NK-92 (cell line): ENCODE data around the gene FRS2.

Experiments used
- DNase-seq: peaks from one replicate; lab custom pipeline; 2025; ENCODE audit not compliant: unreplicated experiment; lab: John Stamatoyannopoulos, UW

Gene FRS2

GRCh38 chr12:69524331-69524630, 54.1 kb downstream of the FRS2 start:
- DNase-seq = no peak

- DNase-seq = no peak
Measured at GRCh38 chr12:69524755-69525469, 54.7 kb downstream of the FRS2 start.

DNA sequence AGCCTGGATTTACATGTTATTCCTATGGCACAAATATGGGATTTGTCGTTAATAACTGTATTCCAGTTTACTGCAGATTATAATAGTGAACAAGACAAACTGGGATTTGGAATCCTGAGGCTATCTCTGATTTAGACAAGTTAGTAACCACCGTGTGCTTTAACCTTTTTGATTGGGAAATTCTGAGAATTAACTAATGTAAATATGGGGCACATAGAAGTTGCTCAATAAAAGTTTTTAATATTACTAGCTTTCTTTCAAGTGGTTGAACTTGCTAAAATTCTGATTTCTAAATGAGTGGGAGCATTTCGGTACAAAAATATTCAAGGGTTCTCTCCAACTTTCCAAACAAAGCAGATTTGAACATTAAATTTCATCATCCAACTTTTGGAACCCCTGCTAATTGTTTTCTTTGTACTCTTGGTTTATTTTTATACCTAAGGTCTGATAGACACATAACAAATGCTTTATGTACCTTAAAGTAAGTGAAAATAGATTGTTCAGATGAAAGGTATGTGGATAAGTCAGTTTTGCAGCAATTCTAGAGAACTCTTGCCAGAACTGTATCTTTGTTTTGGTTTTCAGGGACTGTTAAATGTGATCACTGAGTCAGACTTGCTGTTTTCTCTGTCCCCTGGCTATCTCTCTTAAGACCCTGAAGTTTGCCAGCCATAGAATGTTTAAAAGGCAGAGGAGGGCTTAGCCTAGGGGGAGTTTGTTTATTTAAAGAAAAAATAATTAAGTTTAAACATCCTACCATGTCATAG, 57.5 kb downstream of the FRS2 start:
- DNase-seq = no peak

GRCh38 chr12:69529021-69529420, 58.8 kb downstream of the FRS2 start:
- DNase-seq = no peak

DNA sequence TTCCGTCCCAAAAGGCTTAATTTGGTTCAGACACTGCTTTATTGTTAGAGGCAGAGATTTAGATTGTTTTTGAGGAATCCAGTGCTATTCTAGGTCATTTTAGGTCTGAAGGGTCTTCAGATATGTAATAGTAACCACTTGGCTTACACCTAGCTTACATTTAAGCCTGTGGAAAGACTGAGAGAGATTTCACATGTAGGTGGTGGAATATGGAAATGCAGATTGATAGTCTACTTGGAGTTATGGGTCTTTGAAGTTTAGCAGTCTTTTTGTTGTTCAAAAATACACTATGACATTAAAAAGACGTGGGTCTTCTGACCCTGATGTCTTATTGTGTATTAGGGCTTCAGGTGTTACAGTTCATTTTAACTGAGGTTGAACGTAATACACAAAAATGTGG, 63.7 kb downstream of the FRS2 start:
- DNase-seq = no peak

- no peak for DNase-seq
Measured at GRCh38 chr12:69534389-69534822, 64.2 kb downstream of the FRS2 start.

DNA sequence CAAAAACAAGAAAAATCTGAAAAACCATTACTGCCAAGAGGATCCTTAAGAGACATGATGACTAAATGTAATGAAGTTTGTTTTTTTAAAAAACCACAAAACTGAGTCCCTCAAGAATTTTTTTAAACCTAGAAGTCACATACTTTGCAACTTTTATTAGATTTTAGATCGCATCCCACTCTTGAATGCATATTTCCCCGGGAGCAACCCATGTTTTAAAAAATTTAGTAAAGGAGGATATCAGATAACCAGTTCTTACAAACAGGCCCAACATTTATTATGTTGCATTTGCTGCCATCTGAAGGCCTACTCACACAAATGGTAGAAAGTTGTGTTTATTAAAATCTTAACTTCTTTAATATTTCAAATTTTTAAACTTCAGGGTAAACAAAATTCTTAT, 70.8 kb downstream of the FRS2 start:
- DNase-seq = no peak

DNA sequence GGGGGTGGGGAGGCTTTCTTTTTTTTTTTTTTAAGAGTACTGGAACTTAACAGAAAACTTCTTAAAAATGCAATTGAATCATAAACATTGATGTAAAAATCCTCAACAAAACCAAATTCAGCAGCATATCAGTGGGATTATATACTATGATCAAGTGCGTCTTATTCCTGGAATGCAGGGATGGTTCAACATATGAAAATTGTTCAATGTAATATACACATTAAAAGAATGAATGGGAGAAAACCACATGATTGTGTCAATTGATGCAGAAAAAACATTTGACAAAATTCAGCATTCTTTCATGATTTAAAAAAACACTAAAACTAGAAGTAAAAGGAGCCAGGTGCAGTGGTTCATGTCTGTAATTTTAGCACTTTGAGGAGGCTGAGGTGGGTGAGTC, 73.9 kb downstream of the FRS2 start:
- DNase-seq = no peak

DNA sequence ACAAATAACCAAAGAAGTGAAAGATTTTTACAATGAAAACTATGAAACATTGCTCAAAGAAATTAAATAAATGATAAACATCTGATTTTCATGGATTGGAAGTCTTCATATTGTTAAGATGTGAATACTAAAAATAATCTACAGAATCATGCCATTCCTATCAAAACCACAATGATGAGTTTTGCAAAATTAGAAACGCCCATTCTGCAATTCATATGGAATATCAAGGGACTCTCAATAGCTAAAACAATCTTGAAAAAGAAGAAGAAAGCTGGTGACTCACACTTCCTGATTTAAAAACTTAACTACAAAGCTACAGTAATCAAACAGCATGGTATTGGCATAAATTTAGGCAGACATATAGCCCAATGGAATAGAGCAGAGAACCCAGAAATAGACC, 74.9 kb downstream of the FRS2 start:
- no peak for DNase-seq

GRCh38 chr12:69546693-69547438, 76.7 kb downstream of the FRS2 start:
- no peak for DNase-seq

DNA sequence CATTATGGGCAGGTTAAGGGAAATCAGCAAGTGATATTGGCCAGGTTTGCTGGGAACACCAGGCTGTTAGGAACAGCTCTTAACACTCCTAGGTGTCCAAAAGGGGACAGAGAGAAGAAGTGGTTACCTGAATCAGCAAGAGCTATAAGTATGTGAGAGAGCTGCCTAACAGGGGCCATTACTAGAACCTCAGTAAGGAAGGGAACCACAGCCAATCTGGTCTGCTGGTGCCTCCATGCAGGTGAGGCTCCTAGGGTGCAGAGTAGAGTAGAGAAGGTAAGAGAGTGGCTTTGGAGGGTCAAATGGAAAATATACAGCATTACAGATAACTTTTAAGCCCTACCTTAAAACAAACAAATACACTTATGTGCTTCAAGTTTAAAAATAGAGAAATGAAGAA, 78.5 kb downstream of the FRS2 start:
- DNase-seq = no peak

- DNase-seq = no peak
Measured at GRCh38 chr12:69550569-69551350, 80.6 kb downstream of the FRS2 start.

- DNase-seq = no peak
Measured at GRCh38 chr12:69553628-69554248, 83.5 kb downstream of the FRS2 start.

DNA sequence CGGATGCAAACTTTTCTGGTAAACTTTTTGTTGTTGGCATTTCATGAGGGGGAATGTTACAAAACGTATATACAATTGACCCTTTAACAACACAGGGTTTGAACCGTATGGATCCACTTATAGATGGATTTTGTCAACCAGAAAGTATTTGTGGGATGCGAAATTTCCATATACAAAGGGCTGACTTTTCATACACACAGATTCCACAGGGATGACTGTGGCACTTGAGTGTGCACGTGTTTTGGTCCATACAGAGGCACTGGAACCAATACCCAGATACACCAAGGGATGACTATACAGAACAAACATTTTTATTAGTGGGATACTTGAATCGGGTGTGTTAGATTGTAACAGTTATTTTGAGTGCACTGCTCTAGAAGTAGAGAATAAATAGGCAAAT, 85.3 kb downstream of the FRS2 start:
- DNase-seq = no peak

- no peak for DNase-seq
Measured at GRCh38 chr12:69556383-69556782, 86.2 kb downstream of the FRS2 start.

DNA sequence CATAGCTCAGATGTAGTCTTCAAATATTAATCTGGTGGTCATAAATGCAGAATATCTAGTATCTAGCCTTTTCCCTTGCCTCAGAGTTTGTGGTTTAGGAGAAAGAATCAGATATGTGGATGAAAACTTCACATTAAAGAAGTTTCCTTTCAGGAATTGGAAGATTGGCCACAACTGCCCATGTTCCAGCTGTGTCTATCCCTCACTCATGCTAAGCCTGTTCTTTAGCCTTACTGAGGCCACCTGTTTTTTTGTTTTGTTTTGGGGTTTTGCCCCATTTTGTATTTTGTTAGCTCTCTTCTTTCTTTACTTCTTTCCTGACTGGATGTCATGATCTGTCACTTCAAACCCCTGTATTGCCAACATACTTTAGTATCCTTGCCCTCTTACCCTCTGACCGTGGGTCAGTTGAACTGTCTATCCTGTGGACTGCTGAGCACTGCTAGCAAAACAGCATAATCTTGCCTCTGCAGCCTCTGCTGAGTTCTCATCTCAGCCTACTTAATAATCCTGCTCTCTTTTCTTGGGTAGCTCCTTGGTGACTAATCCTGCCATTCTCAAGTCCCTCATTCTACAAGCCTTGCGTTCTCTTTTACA, 93.1 kb downstream of the FRS2 start:
- DNase-seq = no peak

DNA sequence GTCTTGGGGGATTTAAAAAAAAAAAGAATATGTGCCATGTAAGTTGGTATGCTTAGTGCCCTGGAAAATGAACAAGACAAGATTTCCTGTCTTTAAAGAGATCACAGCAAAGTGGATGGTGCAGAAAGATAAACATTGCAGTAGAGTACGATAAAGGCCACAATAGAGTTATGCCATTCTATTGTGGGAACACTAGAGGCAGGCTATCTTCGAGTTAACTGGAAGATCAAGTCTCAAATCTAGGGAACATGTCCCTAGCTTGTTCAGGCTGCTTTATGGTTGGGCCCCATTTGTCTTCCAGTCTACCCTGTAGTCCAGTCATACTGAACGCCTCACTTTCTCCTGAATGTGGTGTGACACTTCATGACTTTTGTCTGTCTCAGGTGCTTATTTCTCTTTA, 96.4 kb downstream of the FRS2 start:
- DNase-seq = no peak

DNA sequence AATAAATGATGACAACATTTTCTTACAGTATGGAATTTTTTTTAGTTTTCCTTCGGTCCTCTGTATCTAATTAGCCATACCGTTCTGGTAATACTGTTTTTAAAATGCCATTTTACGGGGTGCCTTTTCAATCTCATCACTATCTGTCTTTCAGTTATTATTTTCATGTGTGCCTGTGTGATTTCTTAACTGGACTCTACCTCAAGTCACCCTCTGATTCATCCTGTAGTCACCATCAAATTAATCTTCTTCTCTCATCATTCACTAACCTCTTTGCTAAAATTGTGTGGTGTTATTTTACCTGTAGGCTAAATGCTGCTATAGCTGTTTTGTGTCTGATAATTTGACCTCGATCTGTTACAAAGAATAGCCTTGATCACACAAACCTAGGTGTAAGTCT, 99.0 kb downstream of the FRS2 start:
- DNase-seq = no peak

GRCh38 chr12:69570000-69570516, 99.9 kb downstream of the FRS2 start:
- no peak for DNase-seq
